Thyroid gland (tissue), 4 donors: ENCODE results near the gene AMIGO3. TPM values are rescaled to one million over a fixed set of nuclear protein-coding genes. Genes with fewer than 3 reads are reported as not detected.

Experiments used
- DNase-seq, 2 donors: peaks; one replicate each; pipeline ENCODE4 v3.0.0-alpha.2; 2019
- H3K27ac ChIP-seq, 3 donors: fragments of 200-600 bp; sonication (generic); 1 replicate in 2 of 3; 2 replicates in 1 of 3; pipeline ENCODE4 v1.5.1; 2016 to 2019; ENCODE audit warnings: mild to moderate bottlenecking in 1 of 3, moderate library complexity in 1 of 3
- H3K27me3 ChIP-seq: fragments of 200-600 bp; sonication (generic); one replicate; pipeline ENCODE4 v1.5.1; 2019
- H3K36me3 ChIP-seq, 2 donors: fragments of 200-600 bp; sonication (generic); one replicate each; pipeline ENCODE4 v1.5.1; 2016 to 2019
- H3K4me1 ChIP-seq, 2 donors: fragments of 200-600 bp; sonication (generic); one replicate each; pipeline ENCODE4 v1.5.1; 2017 to 2019
- H3K4me3 ChIP-seq, 3 donors: fragments of 200-600 bp; sonication (generic); replicated peaks in 1 of 3; 1 replicate in 2 of 3; 2 replicates in 1 of 3; pipeline ENCODE4 v1.5.1; 2016; ENCODE audit warnings: mild to moderate bottlenecking in 1 of 3
- H3K9me3 ChIP-seq: fragments of 200-600 bp; sonication (generic); one replicate; pipeline ENCODE4 v1.5.1; 2017
- CTCF ChIP-seq, 6 experiments: fragments of 200-600 bp in 3 of 6; fragments of 450-650 bp in 3 of 6; sonication (generic) in 3 of 6; IDR thresholded peaks; one replicate each; pipeline ENCODE4 v1.5.1; 2016 to 2019; ENCODE audit warnings: antibody characterized with exemption in 6 of 6, mild to moderate bottlenecking in 2 of 6, inconsistent platforms in 1 of 6, moderate library complexity in 1 of 6
- POLR2A ChIP-seq, 2 donors: fragments of 450-650 bp; IDR thresholded peaks; one replicate each; pipeline ENCODE4 v1.6.1; 2017; ENCODE audit warnings: antibody characterized with exemption in 2 of 2, mild to moderate bottlenecking in 2 of 2, moderate library complexity in 1 of 2
- WGBS, 2 donors: methylation state at CpG; one replicate each; pipeline ENCODE4 v1.1.5; 2017; 5-methylcytosine and 5-hydroxymethylcytosine counted together
- intact Hi-C: fragments of 100-400 bp; cut with DNase I; formaldehyde crosslinking; loops from one replicate; pipeline ENCODE4 v1.15.1; 2023
- total RNA-seq, 4 donors: library from RNA; depleted of rRNA; stranded (reverse); fragments of >200 nt; gene quantifications; one replicate each; pipeline ENCODE4 v1.2.3, GENCODE V29; 2016

The AMIGO3 gene
- total RNA-seq, 4 donors from 2014 or later = 0.40 to 2.8 (median 1.0) TPM

GRCh38 chr3:49723296-49723627, 3.8 kb upstream of the AMIGO3 start:
- TF ChIP-seq CTCF (IDR thresholded peaks at IDR 0.05) (no peak), POLR2A (IDR thresholded peaks at IDR 0.05) (no peak)
- intact Hi-C loops = loop anchor here (5.0 kb wide), 1 partner anchor 64 kb away; the partner anchor contains the start of gene IP6K1
- peaks cover 18 to 23% of the 10 kb centered on the region in 2 donors for H3K36me3 ChIP-seq
- peak overlapping the region; percentile 85 to 98 (median 88) for H3K27ac ChIP-seq
- no peaks in the 10 kb centered on the region for H3K27me3 ChIP-seq
- no peaks in the 10 kb centered on the region for H3K9me3 ChIP-seq
- H3K4me1 ChIP-seq = peaks cover 29 to 40% of the 10 kb centered on the region in 2 donors
- DNase-seq = peak; percentile 77 to 82
- H3K4me3 ChIP-seq = peak overlapping the region; percentile 86 to 98 (median 96)
- WGBS, 2 donors = 0% methylated on average over 15 to 19 of the region's 20 CpGs

GRCh38 chr3:49722896-49723295, 3.4 kb upstream of the AMIGO3 start:
- Histone ChIP-seq H3K9me3 (no peaks in the 10 kb centered on the region), H3K4me3 (peak overlapping the region in 2 of 3 donors; percentile 86 to 98), H3K4me1 (peaks cover 30 to 40% of the 10 kb centered on the region in 2 donors), H3K27ac (peak overlapping the region; percentile 85 to 98 (median 88)), H3K27me3 (no peaks in the 10 kb centered on the region), H3K36me3 (peaks cover 14 to 23% of the 10 kb centered on the region in 2 donors)
- DNase-seq = no peak
- WGBS, 2 donors = 67 to 69% methylated on average over 6 to 8 of the region's 8 CpGs
- intact Hi-C loops = loop anchor here (5.0 kb wide), 1 partner anchor 64 kb away; the partner anchor contains the start of gene IP6K1
- no peak for TF ChIP-seq CTCF (IDR thresholded peaks at IDR 0.05)
- no peak for TF ChIP-seq POLR2A (IDR thresholded peaks at IDR 0.05)

- no peaks in the 10 kb centered on the region for H3K27me3 ChIP-seq
- intact Hi-C loops = loop anchor here (5.0 kb wide), 1 partner anchor 65 kb away; the partner anchor contains the start of gene IP6K1
- WGBS, 2 donors = 86 to 92% methylated on average over 10 to 21 of the region's 26 CpGs
- no peak for DNase-seq
- TF ChIP-seq CTCF (IDR thresholded peaks at IDR 0.05) = no peak
- no peak for TF ChIP-seq POLR2A (IDR thresholded peaks at IDR 0.05)
- no peak overlapping the region for H3K27ac ChIP-seq
- H3K4me1 ChIP-seq = peaks cover 30 to 40% of the 10 kb centered on the region in 2 donors
- peaks cover 6 to 23% of the 10 kb centered on the region in 2 donors for H3K36me3 ChIP-seq
- H3K4me3 ChIP-seq = no peak overlapping the region
- H3K9me3 ChIP-seq = no peaks in the 10 kb centered on the region
Measured at GRCh38 chr3:49721896-49722781, 2.7 kb upstream of the AMIGO3 start.

GRCh38 chr3:49721596-49721895, 2.1 kb upstream of the AMIGO3 start:
- peaks cover under 1 to 17% of the 10 kb centered on the region in 2 donors for H3K36me3 ChIP-seq
- no peaks in the 10 kb centered on the region for H3K9me3 ChIP-seq
- no peak overlapping the region for H3K4me3 ChIP-seq
- no peaks in the 10 kb centered on the region for H3K27me3 ChIP-seq
- TF ChIP-seq CTCF (IDR thresholded peaks at IDR 0.05) = no peak
- H3K4me1 ChIP-seq = peaks cover 30 to 40% of the 10 kb centered on the region in 2 donors
- H3K27ac ChIP-seq = no peak overlapping the region
- 88 to 92% methylated on average over 9 of the region's 9 CpGs for WGBS, 2 donors
- intact Hi-C loops = loop anchor here (5.0 kb wide), 1 partner anchor 66 kb away; the partner anchor contains the start of gene IP6K1
- DNase-seq = no peak
